Panc1 (cell line): Measurements from ENCODE around the gene SYTL4.

Source experiments
- CTCF ChIP-seq: fragments of 450-650 bp; IDR thresholded peaks from 2 replicates; pipeline ENCODE4 v1.5.1; 2017; ENCODE audit warnings: mild to moderate bottlenecking
- POLR2AphosphoS5 ChIP-seq: IDR thresholded peaks from 2 replicates; pipeline ENCODE4 v1.6.1; 2012; ENCODE audit warnings: mild to moderate bottlenecking, low read depth, low read length, moderate library complexity
- REST ChIP-seq, 2 experiments: IDR thresholded peaks; 2 replicates each; pipeline ENCODE4 v1.6.1; 2011 to 2012; ENCODE audit warnings: low read depth in 2 of 2, control low read depth in 1 of 2, low read length in 1 of 2, mild to moderate bottlenecking in 1 of 2, moderate library complexity in 1 of 2; ENCODE audit not compliant: insufficient read depth in 1 of 2
- SIN3A ChIP-seq: IDR thresholded peaks from 2 replicates; pipeline ENCODE4 v1.6.1; 2012; ENCODE audit warnings: low read depth, mild to moderate bottlenecking, low read length, moderate library complexity, borderline replicate concordance; ENCODE audit not compliant: insufficient read depth

GRCh38 chrX:100643212-100643611, 88.7 kb downstream of the SYTL4 start:
- TF ChIP-seq CTCF (no peak), POLR2AphosphoS5 (no peak), SIN3A (no peak), REST (IDR thresholded peaks at IDR 0.05; ENCODE audit: insufficient read depth in 1 of 2, low read depth in 2 of 2, low read length in 1 of 2) (no peak)
